ENCODE results near the gene KIAA1755. TPM values are rescaled to one million over a fixed set of nuclear protein-coding genes. Genes with fewer than 3 reads are reported as not detected.

The KIAA1755 gene
- total RNA-seq, 3 donors from 2014 or later (not counting 1 experiment from before 2014, with no cell fraction given), result not detected

DNA sequence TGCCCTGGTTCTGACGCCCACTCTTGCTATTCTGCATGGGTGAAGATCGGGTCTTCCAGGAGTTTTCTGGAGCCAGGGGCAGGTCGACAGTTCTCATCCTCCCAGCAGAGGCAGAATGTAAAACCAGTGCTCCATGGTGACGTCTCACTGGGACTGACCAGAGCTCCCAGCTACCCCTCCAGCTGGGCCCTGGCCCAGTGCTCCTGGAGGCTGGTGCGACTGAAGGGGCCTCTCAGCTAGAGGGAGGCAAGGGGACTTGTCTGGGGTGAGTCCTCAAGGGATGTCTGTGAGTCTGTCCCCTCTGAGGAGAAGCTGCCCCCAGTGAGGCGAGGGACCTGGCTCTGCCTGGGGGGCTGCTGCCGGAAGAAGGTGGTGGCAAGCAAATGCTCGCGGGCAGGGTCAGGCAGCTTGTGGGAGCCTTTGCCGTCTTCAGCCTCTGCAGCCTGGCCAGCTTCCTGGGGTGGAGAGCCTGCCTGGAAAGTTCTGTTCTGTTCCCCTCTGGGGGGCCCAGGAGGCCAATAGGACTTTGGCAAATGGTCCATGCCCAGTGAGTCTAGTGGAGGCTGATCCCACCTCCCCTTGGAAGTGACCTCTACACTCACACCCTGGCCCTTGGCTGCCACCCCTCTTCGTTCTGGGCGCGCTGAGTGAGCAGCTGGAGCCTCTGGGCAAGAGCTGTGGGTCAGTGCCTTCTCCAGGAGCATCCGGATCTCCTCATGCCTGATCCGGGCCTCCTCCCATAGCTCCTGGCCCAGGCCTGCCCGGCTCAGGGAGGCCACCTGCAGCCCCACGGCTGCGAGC, 47.5 kb downstream of the KIAA1755 start:
- ATAC-seq (no peak), DNase-seq (no peak)
- Mint-ChIP-seq H3K27ac (no peak overlapping the region), H3K36me3 (no peaks in the 10 kb centered on the region), H3K9me3 (no peaks in the 10 kb centered on the region), H3K4me3 (no peak overlapping the region), H3K27me3 (ENCODE audit: low read depth in 2 of 2) (peaks cover 7 to 8% of the 10 kb centered on the region in 2 donors), H3K4me1 (no peaks in the 10 kb centered on the region)
- H3K27me3 ChIP-seq (ENCODE audit: control insufficient read depth, insufficient read depth, low read length), result no peaks in the 10 kb centered on the region
- H3K27ac ChIP-seq (ENCODE audit: low read length), result no peak overlapping the region
- intact Hi-C loops (cut with micrococcal nuclease), result no loop called here
- WGBS (ENCODE audit: insufficient coverage), result 81% methylated on average over 18 of the region's 18 CpGs
- TF ChIP-seq, protein P1, sequence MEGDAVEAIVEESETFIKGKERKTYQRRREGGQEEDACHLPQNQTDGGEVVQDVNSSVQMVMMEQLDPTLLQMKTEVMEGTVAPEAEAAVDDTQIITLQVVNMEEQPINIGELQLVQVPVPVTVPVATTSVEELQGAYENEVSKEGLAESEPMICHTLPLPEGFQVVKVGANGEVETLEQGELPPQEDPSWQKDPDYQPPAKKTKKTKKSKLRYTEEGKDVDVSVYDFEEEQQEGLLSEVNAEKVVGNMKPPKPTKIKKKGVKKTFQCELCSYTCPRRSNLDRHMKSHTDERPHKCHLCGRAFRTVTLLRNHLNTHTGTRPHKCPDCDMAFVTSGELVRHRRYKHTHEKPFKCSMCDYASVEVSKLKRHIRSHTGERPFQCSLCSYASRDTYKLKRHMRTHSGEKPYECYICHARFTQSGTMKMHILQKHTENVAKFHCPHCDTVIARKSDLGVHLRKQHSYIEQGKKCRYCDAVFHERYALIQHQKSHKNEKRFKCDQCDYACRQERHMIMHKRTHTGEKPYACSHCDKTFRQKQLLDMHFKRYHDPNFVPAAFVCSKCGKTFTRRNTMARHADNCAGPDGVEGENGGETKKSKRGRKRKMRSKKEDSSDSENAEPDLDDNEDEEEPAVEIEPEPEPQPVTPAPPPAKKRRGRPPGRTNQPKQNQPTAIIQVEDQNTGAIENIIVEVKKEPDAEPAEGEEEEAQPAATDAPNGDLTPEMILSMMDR (IDR thresholded peaks at IDR 0.05), result no peak
- H3K9me3 ChIP-seq (ENCODE audit: control insufficient read depth, insufficient read depth, low read length), result no peaks in the 10 kb centered on the region
- peaks cover 2% of the 10 kb centered on the region for H3K4me1 ChIP-seq (ENCODE audit: control insufficient read depth, insufficient read depth, low read length)
- no peak overlapping the region for H3K4me3 ChIP-seq (ENCODE audit: low read length)
- no peaks in the 10 kb centered on the region for H3K36me3 ChIP-seq (ENCODE audit: control insufficient read depth, insufficient read depth, low read length)

DNA sequence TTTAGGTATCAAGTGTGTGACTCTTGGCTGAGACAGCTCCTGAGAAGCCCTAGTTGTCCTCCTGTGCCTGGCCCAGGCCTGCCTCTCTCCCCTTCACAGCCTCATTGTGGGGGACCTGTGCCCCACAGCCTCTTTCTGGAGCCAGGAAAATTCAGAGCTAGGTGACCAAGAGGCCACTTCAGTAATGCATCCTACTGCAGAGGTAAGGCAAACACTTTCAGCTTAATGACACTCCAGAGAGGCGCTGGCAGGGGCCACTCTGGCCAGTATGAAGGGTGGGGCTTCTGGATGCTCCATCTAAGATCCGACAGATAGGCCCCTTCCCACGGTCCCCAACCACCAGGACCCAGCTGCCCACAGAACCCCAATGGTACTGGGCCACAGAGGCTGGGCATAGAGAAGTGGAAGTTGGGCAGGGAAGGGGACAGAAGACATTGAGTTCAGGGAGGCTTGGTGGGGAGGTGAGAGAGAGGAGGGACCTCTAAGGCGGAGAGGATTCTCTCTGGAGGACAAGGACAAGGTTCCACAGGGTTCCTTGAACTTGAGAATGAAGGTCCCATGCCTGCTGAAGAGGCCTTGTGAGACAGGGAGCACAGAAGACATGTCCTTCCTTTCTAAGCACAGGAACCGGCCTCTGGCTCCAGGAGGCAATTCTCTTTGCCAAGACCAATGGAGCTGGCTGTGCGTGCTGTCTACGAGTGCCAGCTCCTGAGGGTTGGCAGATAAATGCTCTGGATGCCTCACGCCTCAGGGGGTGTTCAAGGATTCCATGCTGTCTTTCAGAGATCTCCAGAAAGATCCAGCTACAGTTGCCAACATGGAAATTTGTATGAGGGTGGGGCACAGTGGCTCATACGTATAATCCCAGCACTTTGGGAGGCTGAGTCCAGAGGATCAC, 49.1 kb downstream of the KIAA1755 start:
- H3K4me1 Mint-ChIP-seq, result no peaks in the 10 kb centered on the region
- no peak overlapping the region for H3K4me3 ChIP-seq (ENCODE audit: low read length)
- peaks cover 8 to 10% of the 10 kb centered on the region in 2 donors for H3K27me3 Mint-ChIP-seq (ENCODE audit: low read depth in 2 of 2)
- WGBS (ENCODE audit: insufficient coverage), result 90% methylated on average over 7 of the region's 9 CpGs
- no peaks in the 10 kb centered on the region for H3K9me3 ChIP-seq (ENCODE audit: control insufficient read depth, insufficient read depth, low read length)
- H3K27me3 ChIP-seq (ENCODE audit: control insufficient read depth, insufficient read depth, low read length), result no peaks in the 10 kb centered on the region
- ATAC-seq, result no peak
- H3K4me3 Mint-ChIP-seq, result no peak overlapping the region
- no peak for DNase-seq
- H3K27ac ChIP-seq (ENCODE audit: low read length), result no peak overlapping the region
- intact Hi-C loops (cut with micrococcal nuclease), result no loop called here
- H3K36me3 ChIP-seq (ENCODE audit: control insufficient read depth, insufficient read depth, low read length), result no peaks in the 10 kb centered on the region
- H3K36me3 Mint-ChIP-seq, result no peaks in the 10 kb centered on the region
- TF ChIP-seq, protein P1 (IDR thresholded peaks at IDR 0.05), result no peak
- H3K27ac Mint-ChIP-seq, result no peak overlapping the region
- H3K4me1 ChIP-seq (ENCODE audit: control insufficient read depth, insufficient read depth, low read length), result peaks cover 2% of the 10 kb centered on the region
- H3K9me3 Mint-ChIP-seq, result no peaks in the 10 kb centered on the region

DNA sequence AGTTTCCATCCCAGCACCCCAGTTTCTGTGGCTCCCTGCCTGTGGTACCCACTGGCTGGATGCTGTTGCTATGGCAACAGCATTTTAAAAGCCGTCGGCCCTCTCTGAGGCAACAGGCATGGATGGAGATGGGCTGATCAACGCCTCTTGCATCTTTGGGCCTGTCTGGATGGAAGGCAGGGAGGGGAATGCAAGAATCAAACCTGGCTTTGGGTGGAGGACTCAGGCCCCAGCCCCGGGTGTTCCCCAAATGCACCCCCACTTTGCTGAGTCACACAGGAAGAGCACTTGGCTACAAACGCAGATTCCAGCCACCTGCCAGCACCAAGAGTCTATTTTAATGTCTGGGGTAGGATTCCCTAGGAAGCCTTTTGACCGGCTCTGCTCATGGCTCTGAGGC, 49.8 kb downstream of the KIAA1755 start:
- no peaks in the 10 kb centered on the region for H3K36me3 ChIP-seq (ENCODE audit: control insufficient read depth, insufficient read depth, low read length)
- H3K4me1 ChIP-seq (ENCODE audit: control insufficient read depth, insufficient read depth, low read length), result peaks cover 2% of the 10 kb centered on the region
- no peak overlapping the region for H3K27ac ChIP-seq (ENCODE audit: low read length)

More for the DNA sequence above, 49.8 kb downstream of the KIAA1755 start:
- Mint-ChIP-seq H3K4me1 (no peaks in the 10 kb centered on the region), H3K4me3 (no peak overlapping the region), H3K27me3 (ENCODE audit: low read depth in 2 of 2) (peaks cover 8 to 17% of the 10 kb centered on the region in 2 donors), H3K9me3 (no peaks in the 10 kb centered on the region), H3K36me3 (no peaks in the 10 kb centered on the region), H3K27ac (no peak overlapping the region)
- no peak for DNase-seq
- Histone ChIP-seq H3K4me3 (ENCODE audit: low read length) (no peak overlapping the region), H3K9me3 (ENCODE audit: control insufficient read depth, insufficient read depth, low read length) (no peaks in the 10 kb centered on the region), H3K27me3 (ENCODE audit: control insufficient read depth, insufficient read depth, low read length) (no peaks in the 10 kb centered on the region)
- WGBS (ENCODE audit: insufficient coverage), result 51% methylated on average over 6 of the region's 6 CpGs
- ATAC-seq, result no peak
- intact Hi-C loops (cut with micrococcal nuclease), result no loop called here
- TF ChIP-seq, protein P1 (IDR thresholded peaks at IDR 0.05), result no peak
